ENCODE measurements around the gene UNKL. TPM values are rescaled to one million over a fixed set of nuclear protein-coding genes. Genes with fewer than 3 reads are reported as not detected.
A peak's percentile ranks its signal among the peaks of the same experiment; 100 is the strongest.

The UNKL gene
- total and polyA plus RNA-seq, 12 donors: 10.1 to 174 (median 33.3) TPM

- H3K27ac ChIP-seq: peak within 1 kb of the TSS in 4 of 5 donors; percentile 1 to 85 (median 68)
- 0 to 2% (median 0%) methylated on average over 11 to 98 of the region's 98 CpGs for WGBS, 4 donors
These were observed 62.7 kb downstream of the UNKL start, which contains the start of the genes GNPTG and TSR3 for GRCh38 chr16:1351582-1352362. Gene GNPTG (plus strand): TSS chr16:1351931. CDS start chr16:1351966, 35 bp downstream. Gene TSR3 (minus strand): TSS chr16:1351878. CDS start chr16:1351804, 74 bp downstream.

DNA sequence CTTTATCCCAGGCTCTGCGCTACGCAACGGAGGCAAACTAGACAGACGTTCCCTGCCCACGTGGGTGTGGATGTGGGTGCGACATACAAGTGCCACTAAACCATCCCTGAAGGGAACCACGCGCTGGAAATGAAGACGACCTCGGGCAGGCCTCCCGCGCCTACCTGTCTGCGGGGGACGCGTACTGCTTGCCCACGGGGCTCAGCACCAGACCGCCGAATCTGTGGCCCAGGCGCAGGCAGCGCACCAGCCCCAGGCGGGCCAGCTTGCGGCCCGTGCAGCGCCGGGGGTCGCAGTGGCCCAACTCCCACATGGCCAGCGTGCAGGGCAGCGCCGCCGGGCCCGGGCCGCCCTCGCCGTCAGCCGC lies 63.3 kb downstream of the UNKL start:
- H3K4me3 ChIP-seq: peak overlapping the region; percentile 31 to 90 (median 56)
- TF ChIP-seq CTCF (IDR thresholded peaks at IDR 0.05): no peak
- TF ChIP-seq POLR2A (IDR thresholded peaks at IDR 0.05): no peak
- WGBS, 4 donors: 1% methylated on average over 30 to 34 of the region's 35 CpGs; no CpG with 5 or more reads in 2 of the 4 donors

More at GRCh38 chr16:1351582-1352362, 62.7 kb downstream of the UNKL start, which contains the start of the genes GNPTG and TSR3:
- Histone ChIP-seq H3K27me3 (no peaks in the 10 kb centered on the region), H3K4me3 (peak within 1 kb of the TSS; percentile 42 to 90 (median 66)), H3K36me3 (replicated peaks in 1 of 2) (peaks cover 0 to 32% of the 10 kb centered on the region in 2 donors), H3K4me1 (replicated peaks in 1 of 2) (peaks cover 30 to 48% of the 10 kb centered on the region in 2 donors), H3K9me3 (replicated peaks in 1 of 3) (no peaks in the 10 kb centered on the region)
- intact Hi-C loops (cut with DNase I): loop anchor here in 1 of 2 donors (5.0 kb wide), 1 partner anchor 39 kb away; no protein-coding TSS in a partner anchor
- no peak for TF ChIP-seq CTCF (IDR thresholded peaks at IDR 0.05)
- peak; percentile 73 to 83 for TF ChIP-seq POLR2A (IDR thresholded peaks at IDR 0.05)
- peak; percentile 80 to 89 (median 85) for DNase-seq

DNA sequence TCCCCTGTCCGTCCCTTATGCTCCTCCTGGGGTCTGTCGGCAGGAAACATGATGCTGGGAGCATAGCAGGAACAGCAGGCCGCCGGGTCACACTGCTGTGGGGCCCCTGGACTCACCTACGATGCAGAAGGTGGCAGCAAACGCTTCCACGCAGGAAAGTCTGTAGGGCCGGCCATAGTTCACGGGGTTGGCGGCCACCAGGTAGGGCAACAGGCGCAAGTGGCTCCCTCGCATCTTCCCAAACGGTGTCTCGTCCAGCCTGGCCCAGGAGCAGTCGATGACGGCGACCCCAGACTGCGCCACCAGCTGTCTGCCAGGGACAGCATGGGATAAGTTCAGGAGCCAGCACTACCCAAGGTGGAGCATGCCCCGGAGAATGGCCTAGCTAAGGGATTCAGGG lies 63.8 kb downstream of the UNKL start:
- no peaks in the 10 kb centered on the region for H3K27me3 ChIP-seq
- intact Hi-C loops (cut with DNase I): loop anchor here in 1 of 2 donors (5.0 kb wide), 1 partner anchor 38 kb away; no protein-coding TSS in a partner anchor
- TF ChIP-seq CTCF (IDR thresholded peaks at IDR 0.05): no peak
- TF ChIP-seq POLR2A (IDR thresholded peaks at IDR 0.05): no peak
- DNase-seq: no peak
- H3K27ac ChIP-seq: no peak overlapping the region
- peaks cover 0 to 32% of the 10 kb centered on the region in 2 donors for H3K36me3 ChIP-seq (replicated peaks in 1 of 2)
- peaks cover 19 to 38% of the 10 kb centered on the region in 2 donors for H3K4me1 ChIP-seq (replicated peaks in 1 of 2)
- WGBS, 4 donors: 73 to 81% (median 78%) methylated on average over 12 to 19 of the region's 19 CpGs
- H3K9me3 ChIP-seq (replicated peaks in 1 of 3): no peaks in the 10 kb centered on the region
- peak overlapping the region in 2 of 4 donors; percentile 70 to 90 for H3K4me3 ChIP-seq

More for the DNA sequence above, 63.3 kb downstream of the UNKL start:
- intact Hi-C loops (cut with DNase I): loop anchor here in 1 of 2 donors (5.0 kb wide), 1 partner anchor 39 kb away; no protein-coding TSS in a partner anchor
- Histone ChIP-seq H3K9me3 (replicated peaks in 1 of 3) (no peaks in the 10 kb centered on the region), H3K27me3 (no peaks in the 10 kb centered on the region), H3K4me1 (replicated peaks in 1 of 2) (peaks cover 24 to 43% of the 10 kb centered on the region in 2 donors), H3K36me3 (replicated peaks in 1 of 2) (peaks cover 0 to 32% of the 10 kb centered on the region in 2 donors), H3K27ac (peak overlapping the region in 4 of 5 donors; percentile 1 to 85 (median 68))
- DNase-seq: no peak

GRCh38 chr16:1349951-1350350 lies 64.6 kb downstream of the UNKL start:
- TF ChIP-seq CTCF (IDR thresholded peaks at IDR 0.05) (no peak), POLR2A (IDR thresholded peaks at IDR 0.05) (no peak)
- DNase-seq: no peak
- 89 to 94% (median 93%) methylated on average over 9 to 17 of the region's 17 CpGs for WGBS, 4 donors
- Histone ChIP-seq H3K9me3 (replicated peaks in 1 of 3) (no peaks in the 10 kb centered on the region), H3K4me3 (no peak overlapping the region), H3K27me3 (no peaks in the 10 kb centered on the region), H3K36me3 (replicated peaks in 1 of 2) (peaks cover 0 to 32% of the 10 kb centered on the region in 2 donors), H3K4me1 (replicated peaks in 1 of 2) (peaks cover 14 to 32% of the 10 kb centered on the region in 2 donors), H3K27ac (no peak overlapping the region)
- intact Hi-C loops (cut with DNase I): loop anchor here in 1 of 2 donors (5.0 kb wide), 1 partner anchor 38 kb away; no protein-coding TSS in a partner anchor
